ENCODE results near the gene RNF26.

Gene RNF26

DNA sequence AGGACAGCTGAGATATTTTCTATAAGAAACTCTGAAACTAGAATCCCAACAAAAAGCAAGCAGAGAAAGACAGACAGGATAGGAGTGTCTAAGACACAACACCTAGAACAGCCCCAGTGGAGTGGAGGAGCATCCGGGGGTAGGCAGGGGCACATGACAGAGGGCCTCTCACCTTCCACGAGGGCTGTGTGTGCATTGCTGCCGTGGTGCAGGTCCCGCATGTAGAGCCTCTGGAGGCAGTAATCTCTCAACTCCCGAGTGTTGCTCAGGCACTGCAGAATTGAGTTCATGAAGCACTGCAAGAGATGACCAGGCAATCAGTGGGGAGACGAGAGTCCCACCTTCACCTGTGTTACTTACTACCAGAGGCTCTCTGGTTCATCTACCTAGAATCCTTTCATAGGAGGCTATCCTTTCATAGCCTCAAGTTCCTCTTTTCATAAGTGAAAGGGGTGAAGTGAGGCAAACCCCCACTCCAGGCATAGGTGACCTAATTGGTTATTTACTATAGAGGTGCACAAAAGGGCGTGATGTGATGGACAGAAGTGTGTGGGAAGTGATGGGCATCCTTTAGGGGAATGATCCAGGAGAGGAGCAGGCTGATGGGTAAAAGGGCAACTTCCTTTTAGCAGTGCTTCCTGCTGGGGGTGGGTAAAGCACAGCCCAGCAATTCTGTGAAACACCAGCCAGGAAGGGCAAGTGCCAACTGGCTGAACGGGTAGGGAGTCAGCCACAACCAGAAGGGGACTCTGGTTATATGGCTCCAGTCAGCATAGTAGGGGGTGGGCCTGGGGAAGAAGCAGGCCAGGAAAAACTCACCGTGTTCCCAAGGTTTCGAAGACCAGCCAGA is 25.3 kb downstream of the RNF26 start:
- no peaks in the 10 kb centered on the region for H3K27me3 ChIP-seq
- no peak overlapping the region for H3K4me3 ChIP-seq (ENCODE audit: low read depth, low read length)
- TF ChIP-seq, protein P1, sequence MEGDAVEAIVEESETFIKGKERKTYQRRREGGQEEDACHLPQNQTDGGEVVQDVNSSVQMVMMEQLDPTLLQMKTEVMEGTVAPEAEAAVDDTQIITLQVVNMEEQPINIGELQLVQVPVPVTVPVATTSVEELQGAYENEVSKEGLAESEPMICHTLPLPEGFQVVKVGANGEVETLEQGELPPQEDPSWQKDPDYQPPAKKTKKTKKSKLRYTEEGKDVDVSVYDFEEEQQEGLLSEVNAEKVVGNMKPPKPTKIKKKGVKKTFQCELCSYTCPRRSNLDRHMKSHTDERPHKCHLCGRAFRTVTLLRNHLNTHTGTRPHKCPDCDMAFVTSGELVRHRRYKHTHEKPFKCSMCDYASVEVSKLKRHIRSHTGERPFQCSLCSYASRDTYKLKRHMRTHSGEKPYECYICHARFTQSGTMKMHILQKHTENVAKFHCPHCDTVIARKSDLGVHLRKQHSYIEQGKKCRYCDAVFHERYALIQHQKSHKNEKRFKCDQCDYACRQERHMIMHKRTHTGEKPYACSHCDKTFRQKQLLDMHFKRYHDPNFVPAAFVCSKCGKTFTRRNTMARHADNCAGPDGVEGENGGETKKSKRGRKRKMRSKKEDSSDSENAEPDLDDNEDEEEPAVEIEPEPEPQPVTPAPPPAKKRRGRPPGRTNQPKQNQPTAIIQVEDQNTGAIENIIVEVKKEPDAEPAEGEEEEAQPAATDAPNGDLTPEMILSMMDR (IDR thresholded peaks at IDR 0.05; ENCODE audit: low read depth, low read length): no peak
- no peak for DNase-seq
- H3K4me1 ChIP-seq: peaks cover 15% of the 10 kb centered on the region
- H3K36me3 ChIP-seq: peaks cover 16% of the 10 kb centered on the region
- H3K9me3 ChIP-seq: 0 out of 2 replicates have a peak, but pooled peaks cover 2% of the 10 kb centered on the region

DNA sequence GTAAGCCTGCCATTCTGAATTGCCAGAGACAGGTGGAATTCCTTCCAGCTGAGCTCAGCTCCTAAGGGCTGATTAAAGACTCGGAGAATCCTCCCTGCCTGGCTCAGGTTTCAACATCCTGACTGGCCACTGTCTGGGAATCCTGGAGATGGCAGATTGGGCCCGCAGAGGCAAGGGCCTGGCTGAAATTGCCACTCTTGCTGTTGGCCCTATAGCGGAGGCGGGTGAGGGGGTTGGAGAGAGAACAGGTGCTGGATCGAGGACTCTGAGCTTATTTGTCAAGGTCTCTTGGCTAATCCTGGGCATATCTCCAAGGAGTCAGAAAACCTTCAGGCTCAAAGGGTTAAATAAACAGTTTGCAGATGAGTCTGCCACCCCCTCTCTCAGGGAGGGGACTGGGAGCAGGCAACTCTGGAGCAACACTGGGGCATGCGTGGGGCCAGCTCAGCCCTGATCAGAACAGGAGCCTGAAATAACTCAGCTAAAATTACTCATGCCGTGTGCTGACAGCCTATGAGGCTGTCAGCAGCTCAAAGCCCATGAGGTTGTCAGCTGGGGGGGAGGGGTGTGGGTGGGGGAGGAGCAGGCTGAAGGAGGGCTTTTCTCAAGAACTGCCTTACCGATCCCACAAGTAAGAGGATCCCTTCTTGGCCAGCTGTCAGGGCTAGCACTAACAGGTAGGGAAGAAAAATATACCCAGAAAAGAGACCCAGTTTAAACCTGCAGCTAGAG is 26.9 kb downstream of the RNF26 start:
- H3K36me3 ChIP-seq: peaks cover 16% of the 10 kb centered on the region
- 0 out of 2 replicates have a peak, but pooled peaks cover 2% of the 10 kb centered on the region for H3K9me3 ChIP-seq
- TF ChIP-seq, protein P1 (IDR thresholded peaks at IDR 0.05; ENCODE audit: low read depth, low read length): no peak
- H3K4me1 ChIP-seq: peaks cover 15% of the 10 kb centered on the region
- H3K4me3 ChIP-seq (ENCODE audit: low read depth, low read length): no peak overlapping the region
- no peaks in the 10 kb centered on the region for H3K27me3 ChIP-seq
- DNase-seq: no peak

DNA sequence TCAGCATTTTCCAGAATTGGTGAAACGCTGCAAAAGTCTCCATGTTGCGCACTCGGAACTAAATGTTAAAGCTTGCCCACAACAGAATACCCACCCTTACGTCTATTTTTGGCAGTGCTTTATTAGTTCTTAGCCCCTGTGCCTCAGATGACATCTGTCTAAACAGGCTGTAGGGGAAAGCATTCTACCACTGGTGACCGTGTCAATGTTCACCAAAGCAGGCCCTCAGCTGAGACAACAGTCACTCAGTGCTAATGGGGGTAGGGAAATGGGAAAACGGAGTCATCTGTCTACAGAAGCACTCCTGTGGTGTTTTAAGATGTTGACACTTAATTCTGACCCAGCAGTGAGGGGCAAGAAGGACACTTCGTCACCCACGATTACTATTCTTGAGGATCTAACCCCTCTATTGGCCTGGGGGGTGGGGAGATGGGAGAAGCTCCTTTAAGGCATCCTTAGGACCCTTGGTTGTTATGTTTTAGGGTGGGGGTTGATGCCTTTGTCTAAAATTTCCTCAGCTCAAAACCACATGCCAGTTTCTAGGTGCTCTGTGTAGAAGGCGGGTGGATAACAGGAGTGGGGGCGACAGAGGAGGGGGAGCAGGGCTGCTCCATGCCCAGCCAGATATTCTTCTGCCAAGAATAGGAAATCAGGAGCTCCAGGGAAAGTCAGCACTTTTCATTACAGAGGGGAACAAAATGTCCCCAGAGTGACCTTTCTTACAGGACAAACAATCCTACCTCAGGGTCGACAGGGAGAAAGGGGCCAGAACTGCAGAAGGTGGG is 27.8 kb downstream of the RNF26 start:
- Histone ChIP-seq H3K27me3 (no peaks in the 10 kb centered on the region), H3K36me3 (peaks cover 16% of the 10 kb centered on the region), H3K4me3 (ENCODE audit: low read depth, low read length) (no peak overlapping the region), H3K4me1 (peaks cover 15% of the 10 kb centered on the region), H3K9me3 (0 out of 2 replicates have a peak, but pooled peaks cover 2% of the 10 kb centered on the region)
- no peak for DNase-seq
- TF ChIP-seq, protein P1 (IDR thresholded peaks at IDR 0.05; ENCODE audit: low read depth, low read length): no peak

DNA sequence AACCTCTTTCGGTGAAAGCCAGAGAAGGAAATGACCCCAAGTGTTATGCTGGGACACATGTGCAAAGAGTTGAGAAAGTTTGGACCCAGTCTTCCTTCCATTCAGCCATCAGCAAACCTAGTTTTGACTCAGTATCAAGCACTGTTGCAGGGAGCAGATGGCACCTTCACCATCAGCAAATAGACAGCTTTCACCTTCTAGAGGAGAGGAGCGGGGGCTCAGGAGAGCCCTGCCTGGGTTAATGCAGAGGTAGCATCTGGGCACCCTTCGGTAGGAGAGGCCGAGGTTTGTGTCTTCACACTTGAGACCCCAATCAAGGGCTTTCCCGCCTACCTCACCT is 28.4 kb downstream of the RNF26 start:
- DNase-seq: no peak

DNA sequence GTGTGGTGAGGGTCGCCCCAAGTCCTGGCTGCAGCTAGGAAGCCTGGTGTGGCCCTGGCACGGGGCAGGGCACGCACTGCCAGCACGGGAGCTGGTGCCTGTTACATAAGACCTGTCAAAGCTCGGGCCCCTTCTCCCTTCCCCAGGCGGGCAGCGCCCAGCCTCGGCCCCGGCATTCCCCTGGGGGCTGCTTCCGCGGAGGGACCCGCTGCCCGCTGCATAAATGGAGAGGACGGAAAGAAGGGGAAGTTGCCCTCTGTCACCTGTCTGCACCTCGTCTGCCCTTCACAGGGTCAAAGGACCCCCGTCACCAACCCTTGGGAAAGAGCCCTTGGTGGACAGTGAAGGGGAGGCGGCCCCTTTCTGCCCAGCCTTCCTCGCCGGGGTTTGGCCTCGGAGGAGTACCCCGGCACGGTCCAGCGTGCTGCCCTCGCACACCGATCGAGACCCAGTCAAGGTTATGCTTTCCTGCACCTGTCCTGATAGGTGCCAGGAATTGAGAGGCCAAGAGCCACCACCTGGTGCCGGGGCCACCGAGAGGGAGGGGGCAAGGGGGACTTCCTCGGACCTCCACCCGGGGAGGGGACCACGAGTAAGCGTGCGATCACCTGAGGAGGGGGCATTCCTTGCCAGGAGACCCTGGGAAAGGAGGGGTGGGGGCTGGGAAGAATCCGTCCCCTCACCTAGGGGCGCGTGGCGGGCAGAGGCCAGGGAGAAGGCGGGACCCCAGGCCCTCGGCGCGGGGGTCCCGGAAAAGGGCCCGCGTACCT is 28.9 kb downstream of the RNF26 start:
- TF ChIP-seq, protein P1 (IDR thresholded peaks at IDR 0.05; ENCODE audit: low read depth, low read length): no peak
- H3K4me3 ChIP-seq (ENCODE audit: low read depth, low read length): no peak overlapping the region
- DNase-seq: no peak
- peaks cover 9% of the 10 kb centered on the region for H3K36me3 ChIP-seq
- 0 out of 2 replicates have a peak, but pooled peaks cover 2% of the 10 kb centered on the region for H3K9me3 ChIP-seq
- H3K27me3 ChIP-seq: no peaks in the 10 kb centered on the region
- peaks cover 24% of the 10 kb centered on the region for H3K4me1 ChIP-seq

More for the DNA sequence above, 28.4 kb downstream of the RNF26 start:
- H3K4me3 ChIP-seq (ENCODE audit: low read depth, low read length): no peak overlapping the region
- H3K36me3 ChIP-seq: peaks cover 13% of the 10 kb centered on the region
- H3K27me3 ChIP-seq: no peaks in the 10 kb centered on the region
- TF ChIP-seq, protein P1 (IDR thresholded peaks at IDR 0.05; ENCODE audit: low read depth, low read length): no peak
- H3K9me3 ChIP-seq: 0 out of 2 replicates have a peak, but pooled peaks cover 2% of the 10 kb centered on the region
- peaks cover 18% of the 10 kb centered on the region for H3K4me1 ChIP-seq
